Stromal cell of bone marrow (primary cell): ENCODE data around the gene CHST15.

Experiments used
- DNase-seq: peaks from one replicate; pipeline ENCODE4 v3.0.0-alpha.2; 2012; ENCODE audit warnings: low read depth

Gene CHST15

GRCh38 chr10:123964953-123965352 is 128.4 kb downstream of the CHST15 start:
- DNase-seq, result no peak

- DNase-seq, result no peak
Measured at GRCh38 chr10:123962756-123963530, 130.5 kb downstream of the CHST15 start.

- no peak for DNase-seq
Measured at GRCh38 chr10:123958241-123958640, 135.2 kb downstream of the CHST15 start.
